Adipocyte (in vitro differentiated cells): ENCODE measurements around the gene AADAC.
A peak's percentile ranks its signal among the peaks of the same experiment; 100 is the strongest.
"Not testable (repeated sequence)": the region's sequence is repeated elsewhere in the genome, so short reads cannot be mapped to it uniquely, and the experiment has no call there.

Experiments
- DNase-seq: peaks from one replicate; pipeline ENCODE4 v3.0.0-alpha.2; 2015; ENCODE audit warnings: low read depth
- H3K27me3 ChIP-seq: replicated peaks from 2 replicates; pipeline ENCODE4 v1.7.0; 2013; ENCODE audit warnings: mild to moderate bottlenecking, low read length, moderate library complexity; ENCODE audit not compliant: control insufficient read depth, insufficient read depth
- H3K36me3 ChIP-seq: 2 replicates; pipeline ENCODE4 v1.7.0; 2013; ENCODE audit warnings: low read length, mild to moderate bottlenecking, moderate library complexity; ENCODE audit not compliant: control insufficient read depth, insufficient read depth, severe bottlenecking
- H3K4me1 ChIP-seq: 2 replicates; pipeline ENCODE4 v1.7.0; 2013; ENCODE audit warnings: mild to moderate bottlenecking, low read length, moderate library complexity; ENCODE audit not compliant: control insufficient read depth, insufficient read depth
- H3K4me3 ChIP-seq: 2 replicates; pipeline ENCODE4 v1.7.0; 2013; ENCODE audit warnings: mild to moderate bottlenecking, low read length, moderate library complexity
- H3K9ac ChIP-seq: 2 replicates; pipeline ENCODE4 v1.7.0; 2013; ENCODE audit warnings: mild to moderate bottlenecking, low read length, moderate library complexity
- H3K9me3 ChIP-seq: 2 replicates; pipeline ENCODE4 v1.7.0; 2013; ENCODE audit warnings: mild to moderate bottlenecking, low read length, moderate library complexity; ENCODE audit not compliant: control insufficient read depth

The AADAC gene, protein sequence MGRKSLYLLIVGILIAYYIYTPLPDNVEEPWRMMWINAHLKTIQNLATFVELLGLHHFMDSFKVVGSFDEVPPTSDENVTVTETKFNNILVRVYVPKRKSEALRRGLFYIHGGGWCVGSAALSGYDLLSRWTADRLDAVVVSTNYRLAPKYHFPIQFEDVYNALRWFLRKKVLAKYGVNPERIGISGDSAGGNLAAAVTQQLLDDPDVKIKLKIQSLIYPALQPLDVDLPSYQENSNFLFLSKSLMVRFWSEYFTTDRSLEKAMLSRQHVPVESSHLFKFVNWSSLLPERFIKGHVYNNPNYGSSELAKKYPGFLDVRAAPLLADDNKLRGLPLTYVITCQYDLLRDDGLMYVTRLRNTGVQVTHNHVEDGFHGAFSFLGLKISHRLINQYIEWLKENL

GRCh38 chr3:151813799-151814198 lies at the start of gene AADAC:
AADAC (plus strand) TSS chr3:151814116; CDS start chr3:151814163, 47 bp downstream.
- no peak for DNase-seq
- Histone ChIP-seq H3K9me3 (peaks cover 17% of the 10 kb centered on the region), H3K4me3 (peak within 1 kb of the TSS; percentile 71), H3K27me3 (no peaks in the 10 kb centered on the region), H3K36me3 (no peaks in the 10 kb centered on the region), H3K4me1 (peaks cover 34% of the 10 kb centered on the region), H3K9ac (peak within 1 kb of the TSS; percentile 73)

GRCh38 chr3:151764699-151765098 lies 49.2 kb upstream of the AADAC start:
- not testable (repeated sequence) for DNase-seq, H3K9ac ChIP-seq, H3K36me3 ChIP-seq, H3K4me3 ChIP-seq, H3K9me3 ChIP-seq, H3K27me3 ChIP-seq
- H3K4me1 ChIP-seq = peaks cover 20% of the 10 kb centered on the region

- Histone ChIP-seq H3K9ac (no peak overlapping the region), H3K4me1 (peaks cover 29% of the 10 kb centered on the region), H3K9me3 (no peaks in the 10 kb centered on the region), H3K36me3 (no peaks in the 10 kb centered on the region), H3K4me3 (no peak overlapping the region), H3K27me3 (no peaks in the 10 kb centered on the region)
- DNase-seq = no peak
These were observed 48.2 kb upstream of the AADAC start for GRCh38 chr3:151765685-151766084.

GRCh38 chr3:151766454-151766853 lies 47.5 kb upstream of the AADAC start:
- Histone ChIP-seq H3K36me3 (no peaks in the 10 kb centered on the region), H3K9ac (no peak overlapping the region), H3K4me3 (no peak overlapping the region), H3K9me3 (no peaks in the 10 kb centered on the region), H3K4me1 (peaks cover 37% of the 10 kb centered on the region), H3K27me3 (no peaks in the 10 kb centered on the region)
- peak; percentile 28 for DNase-seq

DNA sequence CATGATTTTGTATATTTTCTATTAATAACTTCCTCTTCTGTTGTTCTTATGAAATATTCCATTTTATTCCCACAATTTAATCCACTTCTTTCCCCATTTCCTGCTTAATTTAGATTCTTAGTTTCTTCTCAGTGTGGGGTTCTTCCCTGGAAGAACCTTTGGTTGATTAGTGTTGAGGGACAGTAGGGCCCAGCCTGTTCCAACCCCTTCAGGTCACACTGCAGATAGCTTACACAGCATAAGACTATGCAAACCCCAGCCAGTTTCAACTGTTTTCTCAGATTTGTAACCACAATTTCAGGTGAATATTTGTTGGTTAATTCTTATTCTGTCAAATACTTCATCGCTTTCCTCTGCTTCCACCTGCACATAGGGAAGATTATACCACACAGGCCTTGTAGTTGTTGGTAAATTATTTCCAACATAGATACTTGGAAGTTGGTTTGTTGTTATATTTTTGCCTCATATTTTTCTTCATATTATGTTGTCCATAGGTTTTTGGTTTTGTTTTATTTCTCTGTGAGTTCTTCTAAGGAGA lies 45.5 kb upstream of the AADAC start:
- H3K9me3 ChIP-seq = no peaks in the 10 kb centered on the region
- DNase-seq = no peak
- H3K27me3 ChIP-seq = no peaks in the 10 kb centered on the region
- peaks cover 43% of the 10 kb centered on the region for H3K4me1 ChIP-seq
- H3K36me3 ChIP-seq = no peaks in the 10 kb centered on the region
- H3K9ac ChIP-seq = no peak overlapping the region
- no peak overlapping the region for H3K4me3 ChIP-seq

DNA sequence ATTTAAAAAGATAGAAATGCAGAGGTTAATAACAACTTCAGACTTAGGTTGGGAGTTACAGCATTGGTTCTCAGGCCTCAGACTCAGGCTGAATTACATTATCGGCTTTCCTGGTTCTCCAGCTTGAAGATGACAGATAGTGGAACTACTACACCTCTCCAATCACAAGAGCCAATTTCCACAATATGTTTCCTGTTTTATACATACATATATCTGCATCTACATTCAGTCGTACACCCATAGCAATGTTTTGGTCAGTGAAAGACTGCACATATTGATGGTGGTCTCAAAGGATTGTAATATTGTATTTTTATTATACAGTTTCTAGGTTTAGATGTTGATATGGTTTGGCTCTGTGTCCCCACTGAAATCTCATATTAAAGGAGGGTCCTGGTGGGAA lies 44.7 kb upstream of the AADAC start:
- Histone ChIP-seq H3K4me3 (no peak overlapping the region), H3K36me3 (no peaks in the 10 kb centered on the region), H3K4me1 (peaks cover 43% of the 10 kb centered on the region), H3K9me3 (no peaks in the 10 kb centered on the region), H3K27me3 (no peaks in the 10 kb centered on the region), H3K9ac (no peak overlapping the region)
- no peak for DNase-seq

DNA sequence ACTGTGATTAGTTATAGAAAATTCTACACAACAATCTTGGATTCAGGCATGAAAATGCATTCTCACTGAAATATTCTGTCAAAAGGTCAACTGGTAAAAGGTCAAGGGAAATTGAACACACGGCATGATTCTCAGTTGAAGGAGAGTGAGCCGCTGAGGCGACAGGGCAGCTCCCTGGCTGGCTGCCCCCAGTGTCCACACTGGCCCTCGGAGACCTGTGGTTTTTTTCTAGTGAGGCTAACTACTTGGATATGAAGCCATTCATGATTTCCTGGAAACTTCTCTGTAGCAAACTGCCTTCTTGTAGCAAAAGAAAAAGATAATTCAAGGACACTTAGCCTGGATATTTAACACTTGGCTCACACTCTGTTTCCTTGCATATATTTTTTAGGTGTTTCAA lies 43.0 kb upstream of the AADAC start:
- peak overlapping the region; percentile 60 for H3K9ac ChIP-seq
- no peaks in the 10 kb centered on the region for H3K36me3 ChIP-seq
- peak overlapping the region; percentile 43 for H3K4me3 ChIP-seq
- peak; percentile 72 for DNase-seq
- H3K9me3 ChIP-seq = no peaks in the 10 kb centered on the region
- no peaks in the 10 kb centered on the region for H3K27me3 ChIP-seq
- peaks cover 41% of the 10 kb centered on the region for H3K4me1 ChIP-seq

DNA sequence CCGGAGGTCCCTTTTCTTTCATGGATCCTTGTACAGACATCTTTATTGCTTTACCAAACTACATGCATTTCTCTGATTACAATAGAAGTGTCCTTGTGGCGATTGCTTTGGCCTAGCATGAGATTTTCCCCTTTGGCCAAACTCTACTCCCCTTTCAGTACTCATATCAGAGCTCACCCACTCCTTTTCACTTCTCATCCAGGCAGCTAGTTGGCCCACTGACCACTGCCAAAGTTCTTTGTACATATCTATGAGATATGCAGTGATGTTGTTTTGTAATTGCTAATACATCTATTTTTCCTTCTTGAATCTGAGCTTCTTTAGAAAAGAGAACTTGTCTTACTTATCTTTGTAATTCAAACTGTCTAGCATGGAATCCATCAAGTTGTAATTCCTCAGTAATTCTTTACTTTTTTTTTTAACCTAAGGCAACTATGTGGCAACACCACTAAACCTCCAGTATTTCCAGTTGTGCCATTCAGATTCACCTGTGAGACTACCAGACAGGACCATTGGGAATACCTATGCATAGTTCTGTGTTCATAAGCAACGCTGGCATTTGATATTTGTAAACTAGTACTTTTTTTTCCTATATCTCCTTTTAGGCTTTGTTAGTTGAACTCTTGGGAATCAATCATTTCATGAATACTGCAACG lies 41.0 kb upstream of the AADAC start:
- Histone ChIP-seq H3K36me3 (no peaks in the 10 kb centered on the region), H3K9ac (no peak overlapping the region), H3K4me3 (no peak overlapping the region), H3K9me3 (no peaks in the 10 kb centered on the region), H3K4me1 (peaks cover 31% of the 10 kb centered on the region), H3K27me3 (no peaks in the 10 kb centered on the region)
- DNase-seq = no peak

DNA sequence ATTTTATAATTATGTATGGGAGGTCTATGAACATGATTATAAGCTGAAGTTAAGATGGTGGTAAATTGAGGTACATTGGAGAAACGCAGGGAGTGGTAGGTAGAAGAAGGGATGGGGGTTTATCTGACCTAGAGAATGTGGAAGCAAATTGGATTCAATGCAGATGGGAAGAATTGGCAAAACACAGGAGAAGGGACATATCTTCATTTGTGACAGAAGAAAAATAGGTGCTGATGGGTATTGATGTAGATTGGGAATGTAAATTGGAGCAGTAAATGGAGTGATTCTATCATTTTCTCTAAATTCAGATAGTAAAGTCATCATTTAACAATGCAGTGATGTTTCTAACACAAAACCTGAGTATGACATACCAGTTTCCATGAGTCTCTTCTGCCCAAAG lies 39.7 kb upstream of the AADAC start:
- no peaks in the 10 kb centered on the region for H3K9me3 ChIP-seq
- DNase-seq = no peak
- H3K4me1 ChIP-seq = peaks cover 27% of the 10 kb centered on the region
- H3K9ac ChIP-seq = no peak overlapping the region
- no peaks in the 10 kb centered on the region for H3K36me3 ChIP-seq
- H3K4me3 ChIP-seq = no peak overlapping the region
- H3K27me3 ChIP-seq = no peaks in the 10 kb centered on the region

DNA sequence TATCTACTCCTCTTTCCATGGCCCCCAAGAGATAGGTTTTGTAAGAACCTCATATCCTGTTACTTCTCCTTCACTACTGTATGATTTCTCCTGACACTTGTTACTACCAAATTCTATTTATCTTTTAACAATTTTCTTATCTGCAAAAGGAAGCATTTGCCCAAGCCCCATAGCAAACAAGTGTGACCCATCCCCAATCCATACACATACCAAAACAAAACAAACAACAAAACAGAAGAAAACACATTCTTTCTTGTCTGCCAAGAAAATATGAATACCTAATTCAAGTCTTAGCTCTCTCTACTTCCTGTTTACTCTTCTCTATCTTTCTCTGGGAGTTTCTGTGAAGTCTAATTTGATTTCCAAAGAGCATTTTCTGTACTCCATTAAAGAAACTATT lies 39.0 kb upstream of the AADAC start:
- no peaks in the 10 kb centered on the region for H3K36me3 ChIP-seq
- no peak overlapping the region for H3K9ac ChIP-seq
- H3K9me3 ChIP-seq = no peaks in the 10 kb centered on the region
- H3K4me1 ChIP-seq = peaks cover 21% of the 10 kb centered on the region
- no peak overlapping the region for H3K4me3 ChIP-seq
- DNase-seq = no peak
- H3K27me3 ChIP-seq = no peaks in the 10 kb centered on the region

DNA sequence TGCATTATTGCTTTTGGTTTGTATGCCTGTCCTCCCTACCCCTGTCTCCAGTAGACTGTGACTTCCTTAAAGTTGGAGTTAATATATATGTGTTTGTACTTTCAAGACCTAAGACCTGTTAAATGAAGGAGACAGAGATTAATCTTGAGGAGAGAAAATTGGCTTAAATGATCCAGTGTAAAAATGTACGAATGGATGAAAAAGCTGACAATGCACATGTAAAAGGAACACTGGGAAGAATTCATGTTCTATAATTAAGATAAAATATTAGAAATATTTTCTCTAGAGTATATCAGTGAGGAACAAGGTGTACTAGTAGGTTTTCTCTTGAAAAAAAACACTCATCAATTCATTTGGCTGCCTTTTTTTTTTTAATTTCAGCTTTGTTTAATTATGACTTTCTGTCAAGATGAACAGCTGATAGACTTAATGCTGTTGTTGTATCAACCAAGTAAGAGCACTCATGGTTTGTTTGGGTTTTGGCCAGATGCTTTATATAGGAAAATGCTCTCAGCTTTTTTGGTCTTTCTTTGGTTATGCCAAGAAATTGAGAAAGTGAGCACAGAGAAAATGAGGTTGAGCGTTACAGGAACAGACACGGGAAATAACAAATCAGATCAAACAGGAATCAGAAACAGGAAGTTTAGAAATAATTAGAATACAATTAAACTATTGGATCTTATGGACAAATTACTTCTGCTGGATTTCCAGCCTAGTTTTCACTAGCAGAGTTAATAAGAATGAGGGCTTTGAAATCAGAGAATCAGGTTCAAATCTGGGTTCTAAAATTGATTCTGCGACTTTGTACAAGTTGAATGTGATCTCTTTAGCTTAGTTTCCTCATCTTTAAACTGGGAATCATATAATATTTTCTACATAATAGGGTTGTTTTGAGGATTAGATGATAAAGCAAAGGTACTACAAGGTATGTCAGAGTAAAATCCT lies 38.3 kb upstream of the AADAC start:
- H3K4me1 ChIP-seq = peaks cover 14% of the 10 kb centered on the region
- H3K36me3 ChIP-seq = no peaks in the 10 kb centered on the region
- no peak overlapping the region for H3K9ac ChIP-seq
- no peaks in the 10 kb centered on the region for H3K9me3 ChIP-seq
- no peaks in the 10 kb centered on the region for H3K27me3 ChIP-seq
- no peak for DNase-seq
- no peak overlapping the region for H3K4me3 ChIP-seq
